ENCODE data around the gene PEX14.
A peak's percentile ranks its signal among the peaks of the same experiment; 100 is the strongest.

The PEX14 gene

GRCh38 chr1:10539411-10540043 lies 64.8 kb downstream of the PEX14 start:
- Histone ChIP-seq H3K36me3 (ENCODE audit: control insufficient read depth, low read depth, low read length) (no peaks in the 10 kb centered on the region), H3K27me3 (ENCODE audit: control insufficient read depth, insufficient read depth, low read length) (no peaks in the 10 kb centered on the region), H3K4me1 (ENCODE audit: control insufficient read depth, low read depth, low read length) (peaks cover 21% of the 10 kb centered on the region), H3K4me3 (ENCODE audit: low read length) (no peak overlapping the region), H3K9me3 (ENCODE audit: control insufficient read depth, low read depth, low read length) (no peaks in the 10 kb centered on the region), H3K9ac (ENCODE audit: low read length) (no peak overlapping the region), H3K27ac (ENCODE audit: low read length) (no peak overlapping the region)

- Histone ChIP-seq H3K4me1 (ENCODE audit: control insufficient read depth, low read depth, low read length) (peaks cover 21% of the 10 kb centered on the region), H3K4me3 (ENCODE audit: low read length) (peak overlapping the region; percentile 34), H3K36me3 (ENCODE audit: control insufficient read depth, low read depth, low read length) (no peaks in the 10 kb centered on the region), H3K27ac (ENCODE audit: low read length) (no peak overlapping the region), H3K9ac (ENCODE audit: low read length) (no peak overlapping the region), H3K9me3 (ENCODE audit: control insufficient read depth, low read depth, low read length) (no peaks in the 10 kb centered on the region), H3K27me3 (ENCODE audit: control insufficient read depth, insufficient read depth, low read length) (no peaks in the 10 kb centered on the region)
Observed at GRCh38 chr1:10540277-10541005, 65.7 kb downstream of the PEX14 start.

GRCh38 chr1:10541286-10541685 lies 66.5 kb downstream of the PEX14 start:
- Histone ChIP-seq H3K4me1 (ENCODE audit: control insufficient read depth, low read depth, low read length) (peaks cover 21% of the 10 kb centered on the region), H3K27ac (ENCODE audit: low read length) (no peak overlapping the region)

GRCh38 chr1:10544239-10544638 lies 69.5 kb downstream of the PEX14 start:
- no peak overlapping the region for H3K27ac ChIP-seq (ENCODE audit: low read length)
- peaks cover 21% of the 10 kb centered on the region for H3K4me1 ChIP-seq (ENCODE audit: control insufficient read depth, low read depth, low read length)
- no peaks in the 10 kb centered on the region for H3K27me3 ChIP-seq (ENCODE audit: control insufficient read depth, insufficient read depth, low read length)
- no peaks in the 10 kb centered on the region for H3K36me3 ChIP-seq (ENCODE audit: control insufficient read depth, low read depth, low read length)
- H3K9me3 ChIP-seq (ENCODE audit: control insufficient read depth, low read depth, low read length) = no peaks in the 10 kb centered on the region
- no peak overlapping the region for H3K9ac ChIP-seq (ENCODE audit: low read length)
- no peak overlapping the region for H3K4me3 ChIP-seq (ENCODE audit: low read length)

More at GRCh38 chr1:10541286-10541685, 66.5 kb downstream of the PEX14 start:
- no peak overlapping the region for H3K9ac ChIP-seq (ENCODE audit: low read length)
- H3K27me3 ChIP-seq (ENCODE audit: control insufficient read depth, insufficient read depth, low read length) = no peaks in the 10 kb centered on the region
- H3K9me3 ChIP-seq (ENCODE audit: control insufficient read depth, low read depth, low read length) = no peaks in the 10 kb centered on the region
- H3K4me3 ChIP-seq (ENCODE audit: low read length) = peak overlapping the region; percentile 34
- no peaks in the 10 kb centered on the region for H3K36me3 ChIP-seq (ENCODE audit: control insufficient read depth, low read depth, low read length)

- Histone ChIP-seq H3K4me1 (ENCODE audit: control insufficient read depth, low read depth, low read length) (no peaks in the 10 kb centered on the region), H3K9me3 (ENCODE audit: control insufficient read depth, low read depth, low read length) (no peaks in the 10 kb centered on the region), H3K27me3 (ENCODE audit: control insufficient read depth, insufficient read depth, low read length) (no peaks in the 10 kb centered on the region), H3K9ac (ENCODE audit: low read length) (no peak overlapping the region), H3K36me3 (ENCODE audit: control insufficient read depth, low read depth, low read length) (no peaks in the 10 kb centered on the region), H3K4me3 (ENCODE audit: low read length) (no peak overlapping the region), H3K27ac (ENCODE audit: low read length) (no peak overlapping the region)
Observed at GRCh38 chr1:10546896-10547295, 72.1 kb downstream of the PEX14 start.

GRCh38 chr1:10549904-10550664 lies 75.3 kb downstream of the PEX14 start:
- H3K27ac ChIP-seq (ENCODE audit: low read length) = no peak overlapping the region
- no peak overlapping the region for H3K9ac ChIP-seq (ENCODE audit: low read length)
- no peaks in the 10 kb centered on the region for H3K27me3 ChIP-seq (ENCODE audit: control insufficient read depth, insufficient read depth, low read length)
- no peaks in the 10 kb centered on the region for H3K4me1 ChIP-seq (ENCODE audit: control insufficient read depth, low read depth, low read length)
- no peaks in the 10 kb centered on the region for H3K9me3 ChIP-seq (ENCODE audit: control insufficient read depth, low read depth, low read length)
- H3K4me3 ChIP-seq (ENCODE audit: low read length) = no peak overlapping the region
- H3K36me3 ChIP-seq (ENCODE audit: control insufficient read depth, low read depth, low read length) = no peaks in the 10 kb centered on the region

GRCh38 chr1:10553118-10553517 lies 78.4 kb downstream of the PEX14 start:
- Histone ChIP-seq H3K9ac (ENCODE audit: low read length) (no peak overlapping the region), H3K9me3 (ENCODE audit: control insufficient read depth, low read depth, low read length) (no peaks in the 10 kb centered on the region), H3K4me3 (ENCODE audit: low read length) (no peak overlapping the region), H3K27ac (ENCODE audit: low read length) (no peak overlapping the region), H3K4me1 (ENCODE audit: control insufficient read depth, low read depth, low read length) (peaks cover 10% of the 10 kb centered on the region), H3K27me3 (ENCODE audit: control insufficient read depth, insufficient read depth, low read length) (no peaks in the 10 kb centered on the region), H3K36me3 (ENCODE audit: control insufficient read depth, low read depth, low read length) (no peaks in the 10 kb centered on the region)

GRCh38 chr1:10555635-10556429 lies 81.1 kb downstream of the PEX14 start:
- Histone ChIP-seq H3K27me3 (ENCODE audit: control insufficient read depth, insufficient read depth, low read length) (no peaks in the 10 kb centered on the region), H3K9me3 (ENCODE audit: control insufficient read depth, low read depth, low read length) (no peaks in the 10 kb centered on the region), H3K4me3 (ENCODE audit: low read length) (no peak overlapping the region), H3K36me3 (ENCODE audit: control insufficient read depth, low read depth, low read length) (no peaks in the 10 kb centered on the region), H3K9ac (ENCODE audit: low read length) (no peak overlapping the region), H3K4me1 (ENCODE audit: control insufficient read depth, low read depth, low read length) (peaks cover 10% of the 10 kb centered on the region), H3K27ac (ENCODE audit: low read length) (peak overlapping the region; percentile 27)

- Histone ChIP-seq H3K36me3 (ENCODE audit: control insufficient read depth, low read depth, low read length) (no peaks in the 10 kb centered on the region), H3K4me3 (ENCODE audit: low read length) (no peak overlapping the region), H3K27ac (ENCODE audit: low read length) (peak overlapping the region; percentile 27), H3K9me3 (ENCODE audit: control insufficient read depth, low read depth, low read length) (no peaks in the 10 kb centered on the region), H3K4me1 (ENCODE audit: control insufficient read depth, low read depth, low read length) (peaks cover 16% of the 10 kb centered on the region), H3K27me3 (ENCODE audit: control insufficient read depth, insufficient read depth, low read length) (no peaks in the 10 kb centered on the region), H3K9ac (ENCODE audit: low read length) (no peak overlapping the region)
Observed at GRCh38 chr1:10556430-10557005, 81.8 kb downstream of the PEX14 start.

GRCh38 chr1:10557714-10558113 lies 83.0 kb downstream of the PEX14 start:
- peaks cover 19% of the 10 kb centered on the region for H3K4me1 ChIP-seq (ENCODE audit: control insufficient read depth, low read depth, low read length)

GRCh38 chr1:10559386-10559785 lies 84.6 kb downstream of the PEX14 start:
- no peak overlapping the region for H3K4me3 ChIP-seq (ENCODE audit: low read length)
- peaks cover 3% of the 10 kb centered on the region for H3K9me3 ChIP-seq (ENCODE audit: control insufficient read depth, low read depth, low read length)
- peaks cover 19% of the 10 kb centered on the region for H3K4me1 ChIP-seq (ENCODE audit: control insufficient read depth, low read depth, low read length)
- no peaks in the 10 kb centered on the region for H3K36me3 ChIP-seq (ENCODE audit: control insufficient read depth, low read depth, low read length)
- no peak overlapping the region for H3K27ac ChIP-seq (ENCODE audit: low read length)
- no peak overlapping the region for H3K9ac ChIP-seq (ENCODE audit: low read length)
- H3K27me3 ChIP-seq (ENCODE audit: control insufficient read depth, insufficient read depth, low read length) = no peaks in the 10 kb centered on the region

More at GRCh38 chr1:10557714-10558113, 83.0 kb downstream of the PEX14 start:
- H3K9ac ChIP-seq (ENCODE audit: low read length) = no peak overlapping the region
- H3K27ac ChIP-seq (ENCODE audit: low read length) = no peak overlapping the region
- H3K4me3 ChIP-seq (ENCODE audit: low read length) = no peak overlapping the region
- no peaks in the 10 kb centered on the region for H3K27me3 ChIP-seq (ENCODE audit: control insufficient read depth, insufficient read depth, low read length)
- H3K9me3 ChIP-seq (ENCODE audit: control insufficient read depth, low read depth, low read length) = no peaks in the 10 kb centered on the region
- H3K36me3 ChIP-seq (ENCODE audit: control insufficient read depth, low read depth, low read length) = no peaks in the 10 kb centered on the region
